Measurements from ENCODE around the gene PTPRN2. TPM values are rescaled to one million over a fixed set of nuclear protein-coding genes. Genes with fewer than 3 reads are reported as not detected.

PTPRN2 gene
- total and polyA plus RNA-seq, 2 of the 13 experiments (the other 11 are each of a cell fraction or from before 2014, with no cell fraction given), result 2.5 to 24.2 TPM

- FAIRE-seq, result no peak
- Histone ChIP-seq H2AFZ (ENCODE audit: low read length) (no peak overlapping the region), H3K79me2 (ENCODE audit: insufficient read depth, low read length) (no peaks in the 10 kb centered on the region), H3K36me3 (replicated peaks in 1 of 2; ENCODE audit: control insufficient read depth in 1 of 2, insufficient read depth in 2 of 2, low read length in 2 of 2) (no peaks in the 10 kb centered on the region), H3K9ac (ENCODE audit: insufficient read depth, low read depth, low read length) (no peak overlapping the region), H4K20me1 (ENCODE audit: insufficient read depth, low read length) (0 out of 2 replicates have a peak, but pooled peaks cover 3% of the 10 kb centered on the region), H3K27me3 (ENCODE audit: control insufficient read depth in 1 of 2, insufficient read depth in 2 of 2, low read length in 2 of 2) (peaks cover 0 to 13% of the 10 kb centered on the region in 2 experiments; a peak in 3 of 5 replicates), H3K9me3 (ENCODE audit: low read length) (peaks cover 16% of the 10 kb centered on the region), H3K4me3 (replicated peaks in 1 of 3; ENCODE audit: insufficient read depth in 1 of 3, low read depth in 2 of 3, low read length in 3 of 3) (no peak overlapping the region), H3K4me1 (ENCODE audit: insufficient read depth, low read length) (no peaks in the 10 kb centered on the region), H3K4me2 (ENCODE audit: low read depth, low read length) (no peak overlapping the region), H3K27ac (ENCODE audit: extremely low read length, insufficient read depth, low read length) (no peak overlapping the region)
- no peak for ATAC-seq
- intact Hi-C loops (cut with micrococcal nuclease; ENCODE audit: unreplicated experiment), result no loop called here
- WGBS (ENCODE audit: low lambda C conversion rate), result 73% methylated on average over 10 of the region's 14 CpGs
- DNase-seq (ENCODE audit: low spot score), result no peak
- no peak for TF ChIP-seq ZBTB49 (CRISPR knock-in tag; IDR thresholded peaks at IDR 0.05; ENCODE audit: borderline replicate concordance)
- no peak for TF ChIP-seq HMGA1 (CRISPR knock-in tag; conservative IDR thresholded peaks at IDR 0.05)
- no peak for TF ChIP-seq PREB (CRISPR knock-in tag; IDR thresholded peaks at IDR 0.05)
- no peak for TF ChIP-seq ZNF512 (CRISPR knock-in tag; IDR thresholded peaks at IDR 0.05)
- TF ChIP-seq HOXA3 (CRISPR knock-in tag; IDR thresholded peaks at IDR 0.05), result no peak
- TF ChIP-seq ZNF563 (CRISPR knock-in tag; IDR thresholded peaks at IDR 0.05), result no peak
- TF ChIP-seq ZNF292 (CRISPR knock-in tag; IDR thresholded peaks at IDR 0.05; ENCODE audit: borderline replicate concordance, low read depth), result no peak
- TF ChIP-seq ZNF383 (CRISPR knock-in tag; IDR thresholded peaks at IDR 0.05; ENCODE audit: borderline replicate concordance), result no peak
- in situ Hi-C loops (cut with HindIII; ENCODE audit: extremely low pct_ligation_motif_present, low pct_unique_long_range_greater_than_20kb), result no loop called here
- BruUV-seq (replicated peaks), result no TSS peak
- ChIA-PET CTCF (ENCODE audit: low intra/inter-chr PET ratio, low total read pairs) (no interaction called here), POLR2A (no interaction called here)
Measured at GRCh38 chr7:157928808-157929425, 658.7 kb downstream of the PTPRN2 start.
